Right cardiac atrium (tissue), 5 donors: ENCODE measurements around the gene SIM1. TPM values are rescaled to one million over a fixed set of nuclear protein-coding genes. Genes with fewer than 3 reads are reported as not detected.

Experiments
- ATAC-seq, 2 donors: fragments of 200-7000 bp; cut with Tn5 transposase; one replicate each; pipeline versions ENCODE4 v1.8.0 to v1.9.1; 2020; ENCODE audit warnings: moderate library complexity in 2 of 2, mild to moderate bottlenecking in 1 of 2
- DNase-seq, 3 donors: peaks; one replicate each; pipeline ENCODE4 v3.0.0-alpha.2; 2020
- H3K27ac ChIP-seq: one replicate; pipeline ENCODE4 v1.5.1; 2013; ENCODE audit warnings: mild to moderate bottlenecking, low read length, control low read depth, moderate library complexity
- H3K27me3 ChIP-seq: one replicate; pipeline ENCODE4 v1.6.1; 2013; ENCODE audit not compliant: control insufficient read depth, insufficient read depth
- H3K4me1 ChIP-seq: one replicate; pipeline ENCODE4 v1.6.1; 2013; ENCODE audit warnings: low read length; ENCODE audit not compliant: control insufficient read depth, insufficient read depth
- H3K4me3 ChIP-seq: one replicate; pipeline ENCODE4 v1.5.1; 2013; ENCODE audit warnings: low read length, control low read depth
- H3K9me3 ChIP-seq: one replicate; pipeline ENCODE4 v1.6.1; 2013; ENCODE audit warnings: low read length; ENCODE audit not compliant: control insufficient read depth
- WGBS: extraction: QIAGEN DNeasy Blood & Tissue Kit; methylation state at CpG from one replicate; pipeline ENCODE4 v1.1.7; 2013; 5-methylcytosine and 5-hydroxymethylcytosine counted together
- intact Hi-C, 4 donors: fragments of 100-400 bp; cut with DNase I; formaldehyde crosslinking; loops; one replicate each; pipeline versions ENCODE4 v1.11.0 to v1.14.0; 2022 to 2023
- polyA plus RNA-seq: library from polyadenylated mRNA; stranded (reverse); fragments of 200-250 nt; gene quantifications from one replicate; pipeline ENCODE4 v1.2.3, GENCODE V29; 2013
- total RNA-seq, 4 donors: library from RNA; stranded (reverse); fragmentation: NEBNext Ultra II Directional; extraction: Animal tissue kit (Norgen Biotek cat#: 25700); gene quantifications; one replicate each; pipeline ENCODE4 v1.2.1, GENCODE V29; 2021
- donor health status: healthy with polysubstance abuse.
- donor health status: DM: no; HTN: yes; CAD: no.
- donor health status: DM: no; HTN: no; CAD: no.
- donor health status: DM: no; HTN: yes; CAD: no; lungs with severe emphysema.
- donor health status: DM: yes; HTN: yes; CAD: no.

Gene SIM1
- total and polyA plus RNA-seq, 5 donors = not detected

- Histone ChIP-seq H3K9me3 (no peaks in the 10 kb centered on the region), H3K27ac (no peak overlapping the region), H3K4me3 (no peak overlapping the region), H3K27me3 (peaks cover 2% of the 10 kb centered on the region), H3K4me1 (no peaks in the 10 kb centered on the region)
- no peak for ATAC-seq
- DNase-seq = no peak
- 49% methylated on average over 3 of the region's 3 CpGs for WGBS
- intact Hi-C loops = no loop called here
These were observed 60.7 kb downstream of the SIM1 start for GRCh38 chr6:100404051-100404450.

- H3K4me3 ChIP-seq = no peak overlapping the region
- 92% methylated on average over 23 of the region's 23 CpGs for WGBS
- no peaks in the 10 kb centered on the region for H3K27me3 ChIP-seq
- no peaks in the 10 kb centered on the region for H3K4me1 ChIP-seq
- intact Hi-C loops = no loop called here
- no peak for DNase-seq
- ATAC-seq = no peak
- H3K27ac ChIP-seq = no peak overlapping the region
- H3K9me3 ChIP-seq = no peaks in the 10 kb centered on the region
These were observed 71.2 kb downstream of the SIM1 start for GRCh38 chr6:100393493-100393892.

- Histone ChIP-seq H3K4me3 (no peak overlapping the region), H3K27me3 (no peaks in the 10 kb centered on the region), H3K9me3 (no peaks in the 10 kb centered on the region), H3K27ac (no peak overlapping the region), H3K4me1 (no peaks in the 10 kb centered on the region)
- WGBS = 92% methylated on average over 2 of the region's 2 CpGs
- intact Hi-C loops = no loop called here
- DNase-seq = no peak
- no peak for ATAC-seq
These were observed 72.3 kb downstream of the SIM1 start for GRCh38 chr6:100392423-100392822.

- no peak for ATAC-seq
- no peak for DNase-seq
- Histone ChIP-seq H3K27ac (no peak overlapping the region), H3K9me3 (no peaks in the 10 kb centered on the region), H3K4me1 (no peaks in the 10 kb centered on the region), H3K27me3 (no peaks in the 10 kb centered on the region), H3K4me3 (no peak overlapping the region)
- WGBS = 35% methylated on average over 3 of the region's 3 CpGs
- intact Hi-C loops = no loop called here
These were observed 75.7 kb downstream of the SIM1 start for GRCh38 chr6:100388868-100389519.

- 67% methylated on average over 5 of the region's 5 CpGs for WGBS
- no peak for DNase-seq
- Histone ChIP-seq H3K27me3 (no peaks in the 10 kb centered on the region), H3K4me3 (no peak overlapping the region), H3K9me3 (no peaks in the 10 kb centered on the region), H3K27ac (no peak overlapping the region), H3K4me1 (no peaks in the 10 kb centered on the region)
- ATAC-seq = no peak
- intact Hi-C loops = no loop called here
These were observed 81.9 kb downstream of the SIM1 start for GRCh38 chr6:100382767-100383195.

GRCh38 chr6:100382031-100382430 is 82.7 kb downstream of the SIM1 start:
- no peak for ATAC-seq
- H3K4me1 ChIP-seq = no peaks in the 10 kb centered on the region
- no peak overlapping the region for H3K4me3 ChIP-seq
- no peak for DNase-seq
- no peak overlapping the region for H3K27ac ChIP-seq
- H3K9me3 ChIP-seq = no peaks in the 10 kb centered on the region
- intact Hi-C loops = no loop called here
- 89% methylated on average over 3 of the region's 3 CpGs for WGBS
- H3K27me3 ChIP-seq = no peaks in the 10 kb centered on the region

- H3K4me3 ChIP-seq = no peak overlapping the region
- H3K4me1 ChIP-seq = no peaks in the 10 kb centered on the region
- no peaks in the 10 kb centered on the region for H3K27me3 ChIP-seq
- ATAC-seq = no peak
- 57% methylated on average over 6 of the region's 6 CpGs for WGBS
- DNase-seq = no peak
- intact Hi-C loops = no loop called here
- H3K27ac ChIP-seq = no peak overlapping the region
- H3K9me3 ChIP-seq = no peaks in the 10 kb centered on the region
These were observed 83.6 kb downstream of the SIM1 start for GRCh38 chr6:100381111-100381510.

GRCh38 chr6:100379386-100379785 is 85.3 kb downstream of the SIM1 start:
- intact Hi-C loops = no loop called here
- Histone ChIP-seq H3K4me3 (no peak overlapping the region), H3K9me3 (no peaks in the 10 kb centered on the region), H3K4me1 (no peaks in the 10 kb centered on the region), H3K27ac (no peak overlapping the region), H3K27me3 (no peaks in the 10 kb centered on the region)
- no peak for DNase-seq
- 80% methylated on average over 3 of the region's 3 CpGs for WGBS
- ATAC-seq = no peak

- H3K27me3 ChIP-seq = no peaks in the 10 kb centered on the region
- 80% methylated on average over 2 of the region's 2 CpGs for WGBS
- no peaks in the 10 kb centered on the region for H3K9me3 ChIP-seq
- no peak overlapping the region for H3K27ac ChIP-seq
- no peak for DNase-seq
- H3K4me3 ChIP-seq = no peak overlapping the region
- intact Hi-C loops = no loop called here
- H3K4me1 ChIP-seq = no peaks in the 10 kb centered on the region
- ATAC-seq = no peak
These were observed 86.1 kb downstream of the SIM1 start for GRCh38 chr6:100378576-100378975.

- 19% methylated on average over 3 of the region's 3 CpGs for WGBS
- ATAC-seq (no peak), DNase-seq (no peak)
- intact Hi-C loops = no loop called here
- Histone ChIP-seq H3K9me3 (no peaks in the 10 kb centered on the region), H3K27ac (no peak overlapping the region), H3K4me3 (no peak overlapping the region), H3K27me3 (no peaks in the 10 kb centered on the region), H3K4me1 (no peaks in the 10 kb centered on the region)
These were observed 88.6 kb downstream of the SIM1 start for GRCh38 chr6:100376103-100376502.

GRCh38 chr6:100372326-100373091 is 92.2 kb downstream of the SIM1 start:
- Histone ChIP-seq H3K9me3 (no peaks in the 10 kb centered on the region), H3K27me3 (no peaks in the 10 kb centered on the region), H3K4me3 (no peak overlapping the region), H3K4me1 (no peaks in the 10 kb centered on the region), H3K27ac (no peak overlapping the region)
- intact Hi-C loops = no loop called here
- WGBS = 52% methylated on average over 11 of the region's 11 CpGs
- no peak for ATAC-seq
- peak in 1 of 3 donors; percentile 21 for DNase-seq
